ENCODE data around the gene LAIR1. TPM values are rescaled to one million over a fixed set of nuclear protein-coding genes. Genes with fewer than 3 reads are reported as not detected.

LAIR1 gene
- total RNA-seq, 1 donor: 0.36 TPM

DNA sequence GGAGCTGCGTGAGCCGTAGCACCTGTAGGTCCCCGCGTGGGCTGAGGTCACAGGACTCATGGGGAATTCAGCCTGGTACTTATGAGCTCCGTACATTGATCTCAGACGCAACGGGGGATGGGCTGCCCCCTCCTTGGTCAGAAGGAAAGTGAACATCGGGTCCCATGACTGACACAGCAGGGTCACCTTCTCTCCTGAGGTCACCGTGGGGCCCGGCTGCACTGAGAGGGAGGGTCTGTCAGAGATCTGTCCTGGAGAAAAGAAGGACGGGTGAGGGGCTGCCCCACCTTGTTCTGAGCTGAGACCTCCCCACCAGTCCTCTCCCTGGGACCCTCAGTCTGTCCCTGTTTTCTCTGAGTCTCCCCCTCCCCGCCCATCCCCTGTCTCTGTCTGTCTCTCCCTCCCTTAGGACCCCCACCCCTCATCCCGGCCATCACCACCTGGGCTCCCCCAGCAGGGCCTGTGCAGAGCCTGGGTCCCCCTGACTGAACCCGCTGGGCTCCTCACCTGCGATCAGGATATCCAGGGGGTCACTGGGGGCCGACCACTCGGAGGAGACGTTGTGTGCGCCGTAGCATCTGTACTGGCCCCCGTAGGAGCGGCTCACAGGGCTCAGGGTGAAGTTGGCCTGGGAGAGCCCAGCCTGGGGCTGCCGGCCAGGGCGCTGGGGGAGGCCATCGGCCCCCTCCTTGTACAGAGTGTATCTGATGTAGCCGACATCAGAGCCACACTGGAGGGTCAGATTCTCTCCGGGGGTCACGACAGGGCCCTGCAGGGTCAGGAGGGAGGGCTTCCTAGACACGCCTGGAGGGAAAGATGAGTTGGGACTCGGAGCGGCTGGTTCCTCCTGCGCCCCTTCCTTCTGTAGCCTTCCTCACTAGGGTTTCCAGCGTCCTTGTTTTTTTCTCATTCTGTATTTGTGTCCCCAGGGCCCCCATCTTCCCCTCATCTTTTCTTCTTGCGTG is 27.6 kb downstream of the LAIR1 start:
- no peaks in the 10 kb centered on the region for H4K20me1 ChIP-seq (ENCODE audit: insufficient read depth, low read length)
- H3K27me3 ChIP-seq (ENCODE audit: insufficient read depth, low read length): no peaks in the 10 kb centered on the region
- DNase-seq (ENCODE audit: insufficient read length, low spot score, missing footprints): no peak
- H3K79me2 ChIP-seq (ENCODE audit: insufficient read depth, low read length): no peaks in the 10 kb centered on the region
- H3K4me1 ChIP-seq (ENCODE audit: insufficient read depth, low read length): no peaks in the 10 kb centered on the region
- H2AFZ ChIP-seq (ENCODE audit: low read length): no peak overlapping the region
- H3K9me3 ChIP-seq (ENCODE audit: low read depth, low read length): no peaks in the 10 kb centered on the region
- TF ChIP-seq, protein P1, sequence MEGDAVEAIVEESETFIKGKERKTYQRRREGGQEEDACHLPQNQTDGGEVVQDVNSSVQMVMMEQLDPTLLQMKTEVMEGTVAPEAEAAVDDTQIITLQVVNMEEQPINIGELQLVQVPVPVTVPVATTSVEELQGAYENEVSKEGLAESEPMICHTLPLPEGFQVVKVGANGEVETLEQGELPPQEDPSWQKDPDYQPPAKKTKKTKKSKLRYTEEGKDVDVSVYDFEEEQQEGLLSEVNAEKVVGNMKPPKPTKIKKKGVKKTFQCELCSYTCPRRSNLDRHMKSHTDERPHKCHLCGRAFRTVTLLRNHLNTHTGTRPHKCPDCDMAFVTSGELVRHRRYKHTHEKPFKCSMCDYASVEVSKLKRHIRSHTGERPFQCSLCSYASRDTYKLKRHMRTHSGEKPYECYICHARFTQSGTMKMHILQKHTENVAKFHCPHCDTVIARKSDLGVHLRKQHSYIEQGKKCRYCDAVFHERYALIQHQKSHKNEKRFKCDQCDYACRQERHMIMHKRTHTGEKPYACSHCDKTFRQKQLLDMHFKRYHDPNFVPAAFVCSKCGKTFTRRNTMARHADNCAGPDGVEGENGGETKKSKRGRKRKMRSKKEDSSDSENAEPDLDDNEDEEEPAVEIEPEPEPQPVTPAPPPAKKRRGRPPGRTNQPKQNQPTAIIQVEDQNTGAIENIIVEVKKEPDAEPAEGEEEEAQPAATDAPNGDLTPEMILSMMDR (IDR thresholded peaks at IDR 0.05; ENCODE audit: extremely low read depth, low read depth, low read length): no peak
- no peaks in the 10 kb centered on the region for H3K36me3 ChIP-seq (ENCODE audit: insufficient read depth, low read length)
- no peak overlapping the region for H3K27ac ChIP-seq (ENCODE audit: low read depth, low read length)
- H3K4me3 ChIP-seq (ENCODE audit: insufficient read depth, low read length): no peak overlapping the region
- no peak overlapping the region for H3K4me2 ChIP-seq (ENCODE audit: insufficient read depth, low read length)

DNA sequence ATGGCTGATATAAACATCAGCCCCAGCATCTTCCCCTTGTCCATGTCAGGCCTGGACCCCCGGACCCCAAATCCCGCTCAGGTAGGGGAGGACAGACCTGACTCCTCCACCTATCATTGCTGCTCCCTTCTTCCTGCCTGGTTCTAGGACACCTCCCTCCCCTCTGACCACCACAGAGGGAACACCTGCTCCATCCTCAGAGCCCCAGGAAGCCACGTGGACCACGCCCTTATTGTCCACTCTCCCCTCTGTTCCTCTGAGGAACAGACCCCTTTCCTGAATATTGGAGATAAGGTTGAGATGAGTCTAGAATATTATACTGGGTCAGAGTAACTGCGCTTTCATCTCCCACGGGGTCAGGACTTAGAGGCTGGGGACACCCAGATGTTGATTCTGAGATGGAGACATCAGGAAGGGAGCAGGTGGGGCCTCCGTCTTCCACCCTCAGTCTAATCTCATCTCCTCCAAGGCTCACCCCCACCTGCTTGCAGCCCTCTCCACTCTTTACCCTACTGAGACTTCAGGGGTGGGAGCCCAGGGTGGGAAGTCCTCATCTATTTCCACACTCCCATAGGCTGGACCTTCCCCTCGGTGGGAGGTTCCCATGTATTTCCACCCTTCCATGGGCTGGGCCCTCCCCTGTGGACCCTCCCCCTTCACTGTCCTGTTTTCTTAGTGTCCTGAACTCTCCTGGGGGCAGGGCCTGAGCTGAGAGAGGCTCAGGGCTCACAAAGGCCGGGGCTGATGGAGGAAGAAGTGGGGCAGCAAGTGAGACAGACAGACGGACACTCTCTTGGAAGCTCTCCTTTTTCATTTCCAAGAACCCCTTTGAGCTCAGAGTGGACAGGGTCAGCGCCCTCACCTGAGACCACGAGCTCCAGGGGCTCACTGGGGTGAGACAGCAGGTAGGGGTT is 28.5 kb downstream of the LAIR1 start:
- no peaks in the 10 kb centered on the region for H4K20me1 ChIP-seq (ENCODE audit: insufficient read depth, low read length)
- no peaks in the 10 kb centered on the region for H3K79me2 ChIP-seq (ENCODE audit: insufficient read depth, low read length)

DNA sequence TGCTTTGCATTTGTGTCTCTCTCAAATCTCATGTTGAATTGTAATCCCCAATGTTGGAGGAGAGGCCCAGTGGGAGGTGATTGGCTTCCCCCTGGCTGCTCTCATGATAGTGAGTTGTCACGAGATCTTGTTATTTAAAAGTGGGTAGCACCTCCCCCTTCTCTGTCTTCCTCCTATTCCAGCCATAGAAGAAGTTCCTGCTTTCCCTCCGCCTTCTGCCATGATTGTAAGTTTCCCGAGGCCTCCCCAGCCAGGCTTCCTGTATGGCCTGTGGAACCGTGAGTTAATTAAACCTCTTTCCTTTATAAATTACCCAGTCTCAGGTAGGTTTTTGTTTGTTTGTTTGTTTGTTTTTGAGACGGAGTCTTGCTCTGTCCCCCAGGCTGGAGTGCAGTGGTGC is 29.6 kb downstream of the LAIR1 start:
- Histone ChIP-seq H3K9me3 (ENCODE audit: low read depth, low read length) (no peaks in the 10 kb centered on the region), H3K4me1 (ENCODE audit: insufficient read depth, low read length) (no peaks in the 10 kb centered on the region), H3K4me3 (ENCODE audit: insufficient read depth, low read length) (no peak overlapping the region), H4K20me1 (ENCODE audit: insufficient read depth, low read length) (no peaks in the 10 kb centered on the region), H2AFZ (ENCODE audit: low read length) (no peak overlapping the region), H3K27me3 (ENCODE audit: insufficient read depth, low read length) (no peaks in the 10 kb centered on the region), H3K4me2 (ENCODE audit: insufficient read depth, low read length) (no peak overlapping the region), H3K36me3 (ENCODE audit: insufficient read depth, low read length) (no peaks in the 10 kb centered on the region), H3K79me2 (ENCODE audit: insufficient read depth, low read length) (no peaks in the 10 kb centered on the region), H3K27ac (ENCODE audit: low read depth, low read length) (no peak overlapping the region)
- TF ChIP-seq, protein P1 (IDR thresholded peaks at IDR 0.05; ENCODE audit: extremely low read depth, low read depth, low read length): no peak
- no peak for DNase-seq (ENCODE audit: insufficient read length, low spot score, missing footprints)

More for the DNA sequence above, 28.5 kb downstream of the LAIR1 start:
- TF ChIP-seq, protein P1 (IDR thresholded peaks at IDR 0.05; ENCODE audit: extremely low read depth, low read depth, low read length): no peak
- H3K4me2 ChIP-seq (ENCODE audit: insufficient read depth, low read length): no peak overlapping the region
- no peaks in the 10 kb centered on the region for H3K4me1 ChIP-seq (ENCODE audit: insufficient read depth, low read length)
- no peak overlapping the region for H3K4me3 ChIP-seq (ENCODE audit: insufficient read depth, low read length)
- no peaks in the 10 kb centered on the region for H3K9me3 ChIP-seq (ENCODE audit: low read depth, low read length)
- H3K27ac ChIP-seq (ENCODE audit: low read depth, low read length): no peak overlapping the region
- H2AFZ ChIP-seq (ENCODE audit: low read length): no peak overlapping the region
- no peaks in the 10 kb centered on the region for H3K36me3 ChIP-seq (ENCODE audit: insufficient read depth, low read length)
- H3K27me3 ChIP-seq (ENCODE audit: insufficient read depth, low read length): no peaks in the 10 kb centered on the region
- DNase-seq (ENCODE audit: insufficient read length, low spot score, missing footprints): no peak
